ENCODE data around the gene GRM5.

The GRM5 gene

GRCh38 chr11:88704485-88704884 is 361.3 kb downstream of the GRM5 start:
- DNase-seq (ENCODE audit: low read depth in 2 of 2) = no peak

- DNase-seq (ENCODE audit: low read depth in 2 of 2) = no peak
Observed at GRCh38 chr11:88701816-88702215, 364.0 kb downstream of the GRM5 start.

GRCh38 chr11:88697139-88697538 is 368.6 kb downstream of the GRM5 start:
- DNase-seq (ENCODE audit: low read depth in 2 of 2) = no peak

- DNase-seq (ENCODE audit: low read depth in 2 of 2) = no peak
Observed at GRCh38 chr11:88695689-88696414, 369.9 kb downstream of the GRM5 start.

- no peak for DNase-seq (ENCODE audit: low read depth in 2 of 2)
Observed at GRCh38 chr11:88692306-88693086, 373.3 kb downstream of the GRM5 start.

GRCh38 chr11:88689548-88690240 is 376.1 kb downstream of the GRM5 start:
- DNase-seq (ENCODE audit: low read depth in 2 of 2) = no peak

- DNase-seq (ENCODE audit: low read depth in 2 of 2) = no peak
Observed at GRCh38 chr11:88683024-88683423, 382.8 kb downstream of the GRM5 start.

GRCh38 chr11:88680806-88681205 is 385.0 kb downstream of the GRM5 start:
- no peak for DNase-seq (ENCODE audit: low read depth in 2 of 2)

- DNase-seq (ENCODE audit: low read depth in 2 of 2) = no peak
Observed at GRCh38 chr11:88666364-88666763, 399.4 kb downstream of the GRM5 start.

- no peak for DNase-seq (ENCODE audit: low read depth in 2 of 2)
Observed at GRCh38 chr11:88657076-88657738, 408.6 kb downstream of the GRM5 start.

GRCh38 chr11:88656283-88656682 is 409.5 kb downstream of the GRM5 start:
- DNase-seq (ENCODE audit: low read depth in 2 of 2) = no peak

GRCh38 chr11:88655656-88656055 is 410.1 kb downstream of the GRM5 start:
- DNase-seq (ENCODE audit: low read depth in 2 of 2) = no peak

GRCh38 chr11:88655196-88655595 is 410.6 kb downstream of the GRM5 start:
- DNase-seq (ENCODE audit: low read depth in 2 of 2) = no peak

- no peak for DNase-seq (ENCODE audit: low read depth in 2 of 2)
Observed at GRCh38 chr11:88651556-88651955, 414.2 kb downstream of the GRM5 start.

- no peak for DNase-seq (ENCODE audit: low read depth in 2 of 2)
Observed at GRCh38 chr11:88644724-88645123, 421.1 kb downstream of the GRM5 start.

GRCh38 chr11:88632163-88632562 is 433.6 kb downstream of the GRM5 start:
- no peak for DNase-seq (ENCODE audit: low read depth in 2 of 2)

- DNase-seq (ENCODE audit: low read depth in 2 of 2) = no peak
Observed at GRCh38 chr11:88631497-88631896, 434.3 kb downstream of the GRM5 start.

GRCh38 chr11:88629496-88629895 is 436.3 kb downstream of the GRM5 start:
- DNase-seq (ENCODE audit: low read depth in 2 of 2) = no peak

- no peak for DNase-seq (ENCODE audit: low read depth in 2 of 2)
Observed at GRCh38 chr11:88626216-88626615, 439.6 kb downstream of the GRM5 start.

- DNase-seq (ENCODE audit: low read depth in 2 of 2) = no peak
Observed at GRCh38 chr11:88623531-88623930, 442.3 kb downstream of the GRM5 start.

GRCh38 chr11:88620568-88621130 is 445.1 kb downstream of the GRM5 start:
- no peak for DNase-seq (ENCODE audit: low read depth in 2 of 2)
